OCI-LY7 (cell line): ENCODE measurements around the gene DDX56. TPM values are rescaled to one million over a fixed set of nuclear protein-coding genes. Genes with fewer than 3 reads are reported as not detected.

ENCODE experiments used
- BruUV-seq: library from RNA; stranded (reverse); fragments of 400-500 nt; replicated peaks from 2 replicates; lab custom pipeline; 2021; lab: Mats Ljungman, UMichigan
- CTCF ChIA-PET: fragments of 300-600 bp; sonication (Branson Sonifier 250); formaldehyde crosslinking; loops from one replicate; lab custom pipeline; 2022; ENCODE audit warnings: antibody characterized with exemption; ENCODE audit not compliant: unreplicated experiment; lab: Charles Lee
- POLR2A ChIA-PET: fragments of 300-600 bp; sonication (Branson Sonifier 250); formaldehyde crosslinking; loops from one replicate; lab custom pipeline; 2022; ENCODE audit warnings: antibody characterized with exemption; lab: Charles Lee
- DNase-seq: peaks from one replicate; pipeline ENCODE4 v3.0.0-alpha.2; 2015; ENCODE audit warnings: low spot score
- H2AFZ ChIP-seq: fragments of 200-600 bp; sonication (generic), shearing (Covaris generic); 2 replicates; pipeline ENCODE4 v1.6.1; 2014; ENCODE audit warnings: mild to moderate bottlenecking, antibody characterized with exemption, low read length, moderate library complexity
- H3K27ac ChIP-seq: fragments of 200-600 bp; sonication (generic); 2 replicates; pipeline ENCODE4 v1.5.1; 2014; ENCODE audit warnings: mixed run types, low read depth, mild to moderate bottlenecking, moderate library complexity, low read length, inconsistent platforms; ENCODE audit not compliant: poor library complexity, severe bottlenecking
- H3K36me3 ChIP-seq: fragments of 200-600 bp; sonication (generic); 2 replicates; pipeline ENCODE4 v1.6.1; 2014; ENCODE audit warnings: mild to moderate bottlenecking, antibody characterized with exemption, low read length, moderate library complexity, mixed read lengths; ENCODE audit not compliant: insufficient read depth
- H3K4me1 ChIP-seq: fragments of 200-600 bp; sonication (generic); 2 replicates; pipeline ENCODE4 v1.5.1; 2014; ENCODE audit warnings: mild to moderate bottlenecking, low read length; ENCODE audit not compliant: insufficient read depth, poor library complexity, severe bottlenecking
- H3K4me2 ChIP-seq: fragments of 200-600 bp; sonication (generic); 2 replicates; pipeline ENCODE4 v1.6.1; 2014; ENCODE audit warnings: mild to moderate bottlenecking, low read length
- H3K4me3 ChIP-seq: fragments of 200-600 bp; sonication (generic); 2 replicates; pipeline ENCODE4 v1.5.1; 2014; ENCODE audit warnings: mild to moderate bottlenecking, low read depth, low read length; ENCODE audit not compliant: poor library complexity, severe bottlenecking
- H3K79me2 ChIP-seq: fragments of 200-600 bp; sonication (generic); 2 replicates; pipeline ENCODE4 v1.6.1; 2016; ENCODE audit warnings: low read depth, mild to moderate bottlenecking, low read length, moderate library complexity, mixed read lengths; ENCODE audit not compliant: insufficient read depth
- H3K9me2 ChIP-seq: fragments of 200-600 bp; sonication (generic); 2 replicates; pipeline ENCODE4 v1.6.1; 2016; ENCODE audit warnings: mild to moderate bottlenecking, low read length, mixed read lengths; ENCODE audit not compliant: insufficient read depth
- H3K9me3 ChIP-seq: fragments of 200-600 bp; sonication (generic); 2 replicates; pipeline ENCODE4 v1.6.1; 2014; ENCODE audit warnings: mild to moderate bottlenecking, mixed run types, low read length, mixed read lengths
- H4K20me1 ChIP-seq: fragments of 200-600 bp; sonication (generic); 2 replicates; pipeline ENCODE4 v1.6.1; 2014; ENCODE audit warnings: mild to moderate bottlenecking, antibody characterized with exemption, low read length, moderate library complexity, mixed read lengths; ENCODE audit not compliant: insufficient read depth
- EZH2phosphoT487 ChIP-seq: fragments of 200-600 bp; sonication (generic); IDR thresholded peaks from 2 replicates; pipeline ENCODE4 v1.6.1; 2018; ENCODE audit warnings: low read depth, borderline replicate concordance, mild to moderate bottlenecking, mixed run types, antibody characterized with exemption, low read length, moderate library complexity, mixed read lengths
- intact Hi-C: fragments of 100-400 bp; cut with micrococcal nuclease; formaldehyde crosslinking; loops from one replicate; pipeline ENCODE4 v1.10.0; 2022; ENCODE audit not compliant: unreplicated experiment
- total RNA-seq, 2 experiments: library from RNA; depleted of rRNA in 1 of 2; stranded (reverse); fragments of >200 nt in 1 of 2; shearing (Covaris generic) in 1 of 2; gene quantifications; 2 replicates each; pipeline ENCODE4 v1.2.3, GENCODE V29; 2014 to 2022
- TF ChIP-seq, protein P1 (sequence below): fragments of 200-600 bp; sonication (generic); conservative IDR thresholded peaks from 2 replicates; pipeline ENCODE4 v1.5.1; 2014; ENCODE audit warnings: mild to moderate bottlenecking, antibody characterized with exemption, low read length, moderate library complexity, mixed read lengths

The DDX56 gene
- total RNA-seq, 2 experiments from 2014 or later: 89.2 to 95.4 TPM

DNA sequence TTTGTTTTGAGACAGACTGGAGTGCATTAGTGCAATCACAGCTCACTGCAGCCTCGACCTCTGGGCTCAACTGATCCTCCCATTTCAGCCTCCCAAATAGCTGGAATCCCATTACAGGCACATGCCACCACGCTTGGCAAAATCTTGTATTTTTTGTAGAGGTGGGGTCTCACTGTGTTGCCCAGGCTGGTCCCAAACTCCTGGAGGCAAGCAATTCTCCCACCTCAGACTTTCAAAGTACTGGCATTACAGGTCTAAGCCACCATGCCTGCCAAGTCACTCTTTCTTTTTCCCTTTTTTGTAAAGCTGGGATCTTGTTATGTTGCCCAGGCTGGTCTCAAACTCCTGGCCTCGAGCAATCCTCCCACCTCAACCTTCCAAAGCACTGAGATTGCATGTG is 24.3 kb downstream of the DDX56 start:
- CTCF ChIA-PET: no interaction called here
- no peaks in the 10 kb centered on the region for H4K20me1 ChIP-seq
- H3K4me1 ChIP-seq: no peaks in the 10 kb centered on the region
- no peak overlapping the region for H2AFZ ChIP-seq
- no peaks in the 10 kb centered on the region for H3K36me3 ChIP-seq
- POLR2A ChIA-PET: no interaction called here
- no peaks in the 10 kb centered on the region for H3K79me2 ChIP-seq
- H3K27ac ChIP-seq: no peak overlapping the region
- DNase-seq: no peak
- H3K4me3 ChIP-seq: no peak overlapping the region
- no peaks in the 10 kb centered on the region for H3K9me2 ChIP-seq
- no peaks in the 10 kb centered on the region for H3K9me3 ChIP-seq
- no peak overlapping the region for H3K4me2 ChIP-seq
- intact Hi-C loops: no loop called here
- no TSS peak for BruUV-seq
- TF ChIP-seq EZH2phosphoT487: no peak
- TF ChIP-seq, protein P1, sequence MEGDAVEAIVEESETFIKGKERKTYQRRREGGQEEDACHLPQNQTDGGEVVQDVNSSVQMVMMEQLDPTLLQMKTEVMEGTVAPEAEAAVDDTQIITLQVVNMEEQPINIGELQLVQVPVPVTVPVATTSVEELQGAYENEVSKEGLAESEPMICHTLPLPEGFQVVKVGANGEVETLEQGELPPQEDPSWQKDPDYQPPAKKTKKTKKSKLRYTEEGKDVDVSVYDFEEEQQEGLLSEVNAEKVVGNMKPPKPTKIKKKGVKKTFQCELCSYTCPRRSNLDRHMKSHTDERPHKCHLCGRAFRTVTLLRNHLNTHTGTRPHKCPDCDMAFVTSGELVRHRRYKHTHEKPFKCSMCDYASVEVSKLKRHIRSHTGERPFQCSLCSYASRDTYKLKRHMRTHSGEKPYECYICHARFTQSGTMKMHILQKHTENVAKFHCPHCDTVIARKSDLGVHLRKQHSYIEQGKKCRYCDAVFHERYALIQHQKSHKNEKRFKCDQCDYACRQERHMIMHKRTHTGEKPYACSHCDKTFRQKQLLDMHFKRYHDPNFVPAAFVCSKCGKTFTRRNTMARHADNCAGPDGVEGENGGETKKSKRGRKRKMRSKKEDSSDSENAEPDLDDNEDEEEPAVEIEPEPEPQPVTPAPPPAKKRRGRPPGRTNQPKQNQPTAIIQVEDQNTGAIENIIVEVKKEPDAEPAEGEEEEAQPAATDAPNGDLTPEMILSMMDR: no peak

DNA sequence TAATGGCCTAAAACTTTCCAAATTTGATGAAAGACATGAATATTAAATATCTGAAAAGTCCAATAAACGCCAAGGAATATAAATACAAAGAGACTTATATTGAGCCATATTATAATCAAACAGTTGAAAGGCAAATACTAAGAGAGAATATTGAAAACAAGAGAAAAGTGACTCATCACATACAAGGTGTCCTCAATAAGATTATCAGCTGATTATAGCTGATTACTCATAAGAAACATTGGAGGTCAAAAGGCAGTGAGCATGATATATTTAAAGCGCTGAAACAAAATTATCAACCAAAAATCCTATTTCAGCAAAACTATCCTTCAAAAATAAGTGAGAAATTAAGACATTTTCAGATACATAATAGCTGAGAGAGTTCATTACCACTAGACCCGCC is 24.8 kb downstream of the DDX56 start:
- H3K36me3 ChIP-seq: no peaks in the 10 kb centered on the region
- BruUV-seq: no TSS peak
- intact Hi-C loops: no loop called here
- CTCF ChIA-PET: no interaction called here
- H3K4me2 ChIP-seq: no peak overlapping the region
- TF ChIP-seq EZH2phosphoT487: no peak
- TF ChIP-seq, protein P1: no peak
- no peak overlapping the region for H3K27ac ChIP-seq
- no peak overlapping the region for H3K4me3 ChIP-seq
- DNase-seq: no peak
- H3K79me2 ChIP-seq: no peaks in the 10 kb centered on the region
- no peaks in the 10 kb centered on the region for H3K9me3 ChIP-seq
- no peaks in the 10 kb centered on the region for H3K9me2 ChIP-seq
- no peak overlapping the region for H2AFZ ChIP-seq
- no peaks in the 10 kb centered on the region for H4K20me1 ChIP-seq
- H3K4me1 ChIP-seq: no peaks in the 10 kb centered on the region
- POLR2A ChIA-PET: interaction anchor here (1.2 kb wide), 1 partner anchor 13 kb away, joined by 3 read pairs; no protein-coding TSS in a partner anchor

DNA sequence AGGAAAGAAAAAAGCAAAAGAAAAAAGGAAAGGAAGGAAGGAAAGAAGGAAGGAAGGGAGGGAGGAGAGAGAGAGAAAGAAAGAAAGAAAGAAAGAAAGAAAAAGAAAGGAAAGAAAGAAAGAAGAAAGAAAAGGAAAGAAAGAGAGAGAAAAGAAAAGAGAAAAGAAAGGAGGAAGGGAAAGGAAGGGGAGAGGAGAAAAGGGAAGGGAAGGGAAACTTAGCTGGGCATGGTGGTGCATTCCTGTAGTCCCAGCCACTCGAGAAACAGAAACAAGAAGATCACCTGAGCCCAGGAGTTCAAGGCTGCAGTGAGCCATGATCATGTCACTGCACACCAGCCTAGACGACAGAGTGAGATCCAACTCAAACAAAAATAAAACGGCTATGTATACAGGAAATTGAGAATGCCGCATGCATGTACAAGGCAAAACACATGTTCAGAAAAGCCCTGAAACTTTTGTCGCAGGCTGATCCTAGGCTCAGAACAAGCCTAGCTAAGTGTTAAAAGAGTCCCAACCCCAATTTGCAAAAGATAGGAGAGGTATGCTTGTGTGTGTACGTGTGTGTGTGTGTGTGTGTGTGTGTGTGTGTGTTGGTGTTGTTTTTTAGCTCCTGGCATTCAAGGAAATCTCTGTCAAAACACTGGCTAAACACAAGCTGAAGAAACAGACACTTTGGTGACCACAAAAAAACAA is 26.0 kb downstream of the DDX56 start:
- BruUV-seq: no TSS peak
- DNase-seq: peak; percentile 10
- ChIA-PET CTCF (interaction anchor here (0.5 to 1.1 kb wide), 3 partner anchors 18 to 392 kb away, joined by 3 to 6 read pairs (median 3); no protein-coding TSS in a partner anchor), POLR2A (interaction anchor here (0.6 to 1.2 kb wide), 2 partner anchors 12 to 968 kb away, joined by 3 read pairs; no protein-coding TSS in a partner anchor)
- Histone ChIP-seq H3K9me2 (no peaks in the 10 kb centered on the region), H3K36me3 (no peaks in the 10 kb centered on the region), H3K27ac (no peak overlapping the region), H2AFZ (peak overlapping the region; percentile 34; the same call in 1 of the 2 replicates), H3K79me2 (no peaks in the 10 kb centered on the region), H3K4me2 (no peak overlapping the region; the same call in 1 of the 2 replicates), H4K20me1 (no peaks in the 10 kb centered on the region), H3K4me3 (no peak overlapping the region), H3K9me3 (no peaks in the 10 kb centered on the region), H3K4me1 (no peaks in the 10 kb centered on the region)
- TF ChIP-seq, protein P1: no peak
- no peak for TF ChIP-seq EZH2phosphoT487
- intact Hi-C loops: no loop called here
